Bone marrow (tissue), 2 donors: ENCODE data around the gene RANBP17.

ENCODE experiments used
- DNase-seq, 2 donors: peaks; one replicate each; lab custom pipeline; 2025; lab: John Stamatoyannopoulos, UW

The RANBP17 gene

GRCh38 chr5:171299228-171299627 is 437.4 kb downstream of the RANBP17 start:
- no peak for DNase-seq

GRCh38 chr5:171299851-171300250 is 438.0 kb downstream of the RANBP17 start:
- no peak for DNase-seq

DNA sequence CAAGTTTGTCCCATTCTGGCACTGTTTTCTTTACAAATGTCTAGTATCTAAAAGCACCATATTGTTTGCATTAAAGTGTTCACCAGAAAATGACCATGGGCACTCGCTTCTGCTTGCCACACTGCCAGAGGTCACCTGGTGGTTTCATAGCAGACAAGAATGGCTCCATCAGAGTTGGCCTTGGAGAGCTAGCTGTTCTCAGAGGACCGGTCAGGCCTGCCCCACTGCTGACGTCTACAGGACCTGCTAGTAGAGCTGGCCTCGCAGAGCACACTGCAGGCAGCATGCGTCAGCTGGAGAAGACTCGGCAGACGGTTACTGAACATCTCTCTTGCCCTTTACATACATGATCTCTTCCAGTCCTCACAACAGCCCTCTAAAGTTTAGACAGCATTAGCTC is 438.5 kb downstream of the RANBP17 start:
- no peak for DNase-seq

- no peak for DNase-seq
These were observed 444.3 kb downstream of the RANBP17 start for GRCh38 chr5:171306166-171306565.

DNA sequence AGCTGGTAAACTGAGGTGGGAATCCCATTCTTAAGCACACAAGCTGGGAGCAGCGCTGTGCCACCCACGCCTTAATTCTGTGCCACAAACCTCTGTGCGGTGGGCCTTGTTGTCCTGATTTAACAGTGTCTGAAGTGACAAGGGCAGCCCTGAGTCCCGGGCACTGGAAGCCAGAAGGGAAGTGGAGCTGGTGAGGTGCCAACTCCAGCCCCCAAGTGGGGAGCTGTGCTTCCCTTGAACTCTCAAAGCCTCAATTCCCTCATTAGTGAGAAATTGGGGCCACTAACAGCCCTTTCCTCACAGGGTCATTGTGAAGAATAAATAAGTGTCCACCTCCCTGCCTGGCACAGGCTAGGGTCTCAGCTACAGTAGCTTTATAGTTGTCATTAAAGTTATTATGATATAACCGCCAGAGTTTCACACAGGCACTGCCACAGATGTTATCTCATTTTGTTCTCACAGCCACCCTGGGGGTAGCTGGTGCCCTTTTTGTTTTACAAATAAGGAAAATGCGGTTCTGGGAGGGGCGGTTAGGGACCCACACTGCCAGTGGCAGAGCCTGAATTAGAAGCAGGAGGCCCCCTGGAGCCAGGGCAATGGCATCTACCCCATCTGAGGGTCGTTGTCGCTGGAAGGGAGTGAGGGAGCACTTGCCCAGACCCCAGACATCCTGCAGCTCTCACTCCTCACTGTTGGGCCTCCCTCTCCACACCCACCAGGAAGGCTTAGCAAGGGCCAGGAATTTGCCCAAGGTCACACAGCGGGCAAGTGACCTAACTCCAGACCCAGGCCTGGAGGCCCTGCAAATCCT is 445.2 kb downstream of the RANBP17 start:
- no peak for DNase-seq

DNA sequence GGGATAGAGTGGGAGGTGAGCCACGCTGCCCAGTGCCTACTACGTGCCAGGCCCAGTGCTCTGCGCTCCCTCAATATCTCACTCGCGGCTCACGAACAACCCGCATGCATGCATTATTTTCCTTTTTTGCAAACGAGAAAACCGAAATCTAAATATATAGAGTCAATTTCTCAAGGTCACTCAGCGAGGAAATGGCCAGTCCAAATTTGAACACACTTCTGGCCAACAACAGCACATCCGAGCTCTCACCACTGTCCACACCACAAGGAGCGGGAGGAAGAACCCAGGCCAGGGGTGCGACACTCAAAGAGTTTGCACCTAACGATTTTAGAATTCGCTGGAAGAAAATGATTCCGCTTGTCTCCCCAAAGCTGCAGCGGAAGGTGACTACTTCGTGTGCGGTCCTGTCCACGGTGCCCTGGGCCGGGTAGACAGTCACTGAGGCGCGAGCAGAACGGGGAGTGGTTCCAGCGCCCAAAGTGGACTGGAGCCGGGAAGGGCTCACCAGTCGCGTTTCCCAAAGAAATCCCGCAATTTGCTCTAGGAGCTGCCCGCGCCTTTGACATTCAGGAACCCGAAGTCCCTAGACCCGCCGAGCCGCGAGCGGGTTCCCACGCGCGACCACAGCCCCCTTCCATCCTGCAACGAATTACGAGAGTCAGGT is 446.1 kb downstream of the RANBP17 start:
- no peak for DNase-seq

DNA sequence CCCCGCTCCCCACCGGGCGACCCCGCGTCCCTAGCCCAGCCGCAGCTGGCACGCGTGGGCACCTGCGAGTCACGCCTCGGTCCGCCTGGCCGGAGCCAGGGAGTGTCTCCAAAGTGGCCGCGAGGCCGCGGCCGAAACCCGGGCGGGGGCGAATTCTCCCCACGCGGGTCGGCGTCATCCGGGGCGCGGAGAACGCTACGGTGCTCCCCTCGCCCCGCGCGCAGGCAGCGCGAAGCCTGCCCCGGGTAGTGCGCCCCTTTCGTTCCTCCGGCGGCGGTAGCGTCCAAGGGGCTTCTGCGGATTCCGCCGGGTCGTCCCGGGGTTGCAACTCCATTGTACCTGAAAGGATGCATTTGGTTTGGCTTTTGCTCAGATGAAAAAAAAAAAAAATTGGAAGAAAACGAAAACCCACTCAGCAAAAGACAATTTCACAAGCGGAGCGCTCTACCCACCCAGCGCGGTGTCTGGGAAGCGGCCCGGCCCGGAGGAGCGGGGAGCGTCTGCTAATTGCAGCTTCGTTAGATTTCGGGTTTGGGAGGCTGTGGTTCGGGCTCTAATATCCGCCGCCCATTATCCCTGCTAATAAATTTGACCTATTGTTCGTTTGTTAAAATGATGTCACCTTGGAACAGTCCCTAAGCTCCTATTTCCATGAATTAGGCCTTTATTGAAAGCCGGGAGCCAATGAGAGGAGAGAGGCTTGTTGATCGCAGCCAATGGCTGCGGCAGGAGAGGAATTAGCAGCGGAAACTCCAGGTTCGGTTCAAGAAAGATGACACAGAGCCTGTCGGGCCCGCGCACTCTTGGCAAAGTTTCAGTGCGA is 446.8 kb downstream of the RANBP17 start, which contains the start of gene TLX3:
TSS of gene TLX3 (plus strand) at position 796 of the 823 bp plus-strand sequence. CDS start 118 bp downstream, outside the sequence.
- no peak for DNase-seq

GRCh38 chr5:171309276-171310211 is 447.7 kb downstream of the RANBP17 start:
- DNase-seq = no peak

- DNase-seq = no peak
These were observed 448.5 kb downstream of the RANBP17 start for GRCh38 chr5:171310212-171310818.

- no peak for DNase-seq
These were observed 449.1 kb downstream of the RANBP17 start for GRCh38 chr5:171310819-171311321.

GRCh38 chr5:171311322-171312077 is 449.7 kb downstream of the RANBP17 start:
- no peak for DNase-seq

DNA sequence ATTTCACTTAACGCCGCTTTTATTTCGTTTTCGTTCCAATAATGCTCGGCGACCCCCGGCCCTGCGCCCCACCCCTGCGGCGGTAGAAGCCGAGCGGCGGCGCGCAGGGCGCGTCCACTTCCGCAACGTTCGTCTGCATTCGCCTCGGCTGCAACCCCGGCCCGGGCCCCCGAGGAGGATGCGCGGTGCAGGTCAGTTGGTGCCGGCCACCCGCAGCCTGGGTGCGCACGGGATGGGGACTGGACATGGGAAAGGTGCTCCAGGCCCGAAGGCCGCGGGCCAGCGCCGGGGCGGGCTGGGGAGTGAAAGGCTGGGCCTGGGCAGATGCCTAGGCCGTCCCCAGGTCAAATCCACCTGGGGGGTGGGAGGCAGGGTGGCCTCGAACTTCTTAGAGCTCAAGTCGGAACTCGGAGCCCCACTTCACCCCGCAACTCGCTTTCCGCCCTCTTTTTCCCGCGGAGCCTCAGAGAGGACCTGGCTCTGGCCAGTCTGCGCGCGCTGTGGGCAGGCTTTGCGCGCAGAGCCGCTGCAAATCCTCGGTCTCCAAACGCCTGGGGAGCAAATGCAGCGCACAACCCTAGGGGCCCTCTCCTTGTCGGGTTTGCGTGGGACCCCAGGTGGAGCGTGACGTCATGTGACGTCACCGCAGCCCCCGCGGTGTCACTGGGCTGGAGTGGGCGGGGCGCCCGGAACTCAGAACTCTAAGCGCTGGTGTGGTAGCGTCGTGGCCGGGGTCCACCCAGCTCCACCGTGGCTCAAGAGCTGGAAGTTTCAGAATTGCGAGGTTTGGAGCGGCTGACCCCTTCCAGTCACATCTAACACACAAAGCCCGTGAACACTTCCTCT is 450.5 kb downstream of the RANBP17 start:
- DNase-seq = no peak

DNA sequence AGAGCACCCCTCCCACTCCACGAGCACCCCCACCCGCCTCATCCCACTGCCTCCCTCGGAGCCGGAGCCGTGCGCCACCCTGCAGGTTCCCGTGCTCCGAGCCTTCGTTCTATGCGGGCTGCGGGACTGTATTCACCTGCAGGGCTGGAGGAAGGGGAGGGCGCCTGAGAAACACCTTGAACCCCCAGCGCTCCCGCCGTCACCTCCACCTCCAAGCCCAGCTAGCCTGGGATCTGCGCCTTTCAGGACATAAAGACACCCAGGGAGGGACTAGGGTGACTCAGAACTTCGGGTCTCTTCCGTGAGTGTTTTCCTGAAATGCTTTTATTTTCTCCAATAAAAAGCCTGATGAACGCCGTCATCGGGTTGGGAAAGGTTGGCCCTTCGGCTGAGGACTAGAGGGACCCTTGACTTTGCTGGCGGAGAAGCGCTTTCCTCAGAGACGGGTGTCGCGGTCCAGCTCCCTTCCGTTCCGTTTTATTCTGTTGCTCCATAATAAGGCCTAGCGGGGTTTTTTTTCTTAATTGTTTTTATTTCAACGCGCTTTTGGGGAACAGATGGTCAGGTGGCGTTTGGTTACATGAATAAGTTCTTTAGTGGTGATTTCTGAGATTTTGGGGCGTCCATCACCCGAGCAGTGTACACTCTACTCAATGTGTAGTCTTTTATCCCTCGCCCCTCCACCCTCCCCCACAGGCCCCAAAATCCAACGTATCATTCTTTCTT is 451.8 kb downstream of the RANBP17 start:
- DNase-seq = no peak

GRCh38 chr5:171314728-171315385 is 453.0 kb downstream of the RANBP17 start:
- no peak for DNase-seq

DNA sequence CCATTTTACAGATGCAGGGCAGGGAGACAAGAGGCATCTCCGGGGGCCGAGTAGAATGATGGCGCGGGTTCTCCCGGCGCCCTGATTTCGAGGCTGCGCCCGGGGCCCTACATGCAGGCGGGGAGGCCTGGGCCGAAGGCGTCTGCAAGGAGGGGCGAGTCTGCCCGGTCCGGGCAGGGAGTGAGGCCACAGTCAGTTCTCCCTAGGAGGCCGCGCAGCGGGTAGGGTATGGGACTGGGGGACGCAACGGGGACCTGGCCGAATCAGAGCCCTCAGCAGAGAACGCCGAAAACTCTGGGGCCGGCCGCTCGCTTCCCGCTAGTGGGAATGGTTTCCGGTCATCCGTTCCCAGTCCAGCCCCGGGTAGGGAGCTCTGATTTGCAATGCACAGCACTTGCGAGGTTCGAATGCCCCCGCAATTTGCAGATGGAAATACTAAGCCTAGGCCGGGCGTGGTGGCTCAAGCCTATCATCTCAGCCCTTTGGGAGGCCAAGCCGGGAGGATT is 453.6 kb downstream of the RANBP17 start:
- DNase-seq = no peak

DNA sequence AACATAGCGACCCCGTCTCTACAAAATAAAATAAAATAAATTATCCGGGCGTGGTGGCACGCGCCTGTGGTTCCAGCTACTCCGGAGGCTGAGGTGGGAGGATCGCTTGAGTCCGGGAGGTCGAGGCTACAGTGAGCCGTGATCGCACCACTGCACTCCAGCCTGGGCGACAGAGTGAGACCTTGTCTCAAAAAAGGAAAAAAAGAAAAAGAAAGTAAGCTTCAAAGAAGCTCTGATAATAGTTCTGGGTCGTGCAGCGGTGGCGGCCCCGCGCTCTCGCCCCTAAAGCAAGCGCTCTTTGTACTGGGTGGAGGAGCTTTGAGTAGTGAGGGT is 454.1 kb downstream of the RANBP17 start:
- DNase-seq = no peak

DNA sequence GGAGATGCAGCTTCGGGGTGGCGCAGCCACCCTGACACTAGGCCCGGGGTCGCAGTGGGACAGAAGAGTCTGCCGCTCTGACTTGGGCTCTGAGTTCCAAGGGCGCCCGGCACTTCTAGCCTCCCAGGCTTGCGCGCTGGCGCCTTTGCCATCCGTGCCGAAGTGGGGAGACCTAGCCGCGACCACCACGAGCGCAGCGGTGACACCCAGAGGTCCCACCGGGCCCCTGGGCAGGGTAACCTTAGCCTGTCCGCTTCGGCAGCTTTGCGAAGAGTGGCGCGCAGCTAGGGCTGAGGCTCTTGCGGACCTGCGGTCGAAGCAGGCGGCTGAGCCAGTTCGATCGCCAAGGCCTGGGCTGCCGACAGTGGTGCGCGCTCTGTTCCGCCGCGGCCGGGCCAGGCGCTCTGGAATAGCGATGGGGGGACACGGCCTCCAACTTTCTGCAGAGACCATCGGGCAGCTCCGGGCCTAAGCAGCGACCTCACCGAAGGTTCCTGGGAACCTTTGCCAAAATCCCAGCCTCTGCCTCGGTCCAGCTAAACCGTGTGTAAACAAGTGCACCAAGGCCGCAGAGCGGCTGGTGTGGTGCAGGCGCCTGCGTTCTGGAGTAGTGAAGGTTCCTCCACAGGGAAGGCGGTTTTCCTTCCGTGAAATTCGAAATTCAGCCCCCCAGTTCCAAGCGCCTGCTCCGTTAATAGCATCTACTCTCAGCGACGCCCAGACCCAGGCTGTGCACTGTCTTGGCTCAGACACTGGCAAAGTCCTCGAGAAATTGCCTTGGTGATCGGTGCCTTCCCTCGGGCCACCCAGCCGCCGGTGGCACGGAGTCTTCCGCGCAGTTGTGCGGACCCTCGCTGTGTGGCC is 454.7 kb downstream of the RANBP17 start:
- DNase-seq = no peak
